Motor neuron (in vitro differentiated cells): ENCODE results near the gene COX4I2. TPM values are rescaled to one million over a fixed set of nuclear protein-coding genes. Genes with fewer than 3 reads are reported as not detected.

Experiments used
- ATAC-seq, 8 experiments: fragments of 200-7000 bp; cut with Tn5 transposase; replicated peaks in 6 of 8; 2 replicates each; pipeline ENCODE4 v1.8.0; 2021; ENCODE audit warnings: mild to moderate bottlenecking in 8 of 8, moderate library complexity in 8 of 8
- H3K27ac ChIP-seq, 2 donors: fragments of 250-450 bp; sonication (Bioruptor Pico); 2 replicates each; pipeline ENCODE4 v1.9.0; 2021; ENCODE audit warnings: antibody characterized with exemption in 2 of 2, mild to moderate bottlenecking in 2 of 2, moderate library complexity in 1 of 2
- H3K4me1 ChIP-seq, 2 donors: fragments of 250-450 bp; sonication (Bioruptor Pico); replicated peaks in 1 of 2; 2 replicates each; pipeline ENCODE4 v1.6.1; 2021; ENCODE audit warnings: antibody characterized with exemption in 2 of 2, mild to moderate bottlenecking in 2 of 2, moderate library complexity in 1 of 2
- H3K4me3 ChIP-seq, 5 donors: fragments of 250-450 bp; sonication (Bioruptor Pico); 2 replicates each; pipeline ENCODE4 v1.9.0; 2021; ENCODE audit warnings: antibody characterized with exemption in 5 of 5, mild to moderate bottlenecking in 5 of 5, moderate library complexity in 4 of 5
- WGBS, 10 experiments: fragments of 450-650 bp; shearing (Covaris generic); methylation state at CpG; one replicate each; pipeline ENCODE4 v1.0.0; 2022; 5-methylcytosine and 5-hydroxymethylcytosine counted together
- in situ Hi-C, 9 experiments: fragments of 400-800 bp; cut with MboI; loops; one replicate each; pipeline ENCODE4 v1.15.0; 2021; ENCODE audit warnings: low sequenced_read_pairs in 9 of 9, low pct_unique_long_range_greater_than_20kb in 2 of 9; ENCODE audit not compliant: unreplicated experiment in 9 of 9
- total RNA-seq, 8 experiments: library from RNA; unstranded; fragments of 300-600 nt; gene quantifications; 2 replicates each; pipeline versions ENCODE4 v1.2.3 to v1.2.4, GENCODE V29; 2022

COX4I2 gene
- total RNA-seq, 8 experiments from 2014 or later = not detected

GRCh38 chr20:31684153-31685015 is 46.7 kb downstream of the COX4I2 start:
- no peaks in the 10 kb centered on the region for H3K4me1 ChIP-seq
- in situ Hi-C loops = no loop called here
- no peak for ATAC-seq
- no peak overlapping the region for H3K4me3 ChIP-seq
- no peak overlapping the region for H3K27ac ChIP-seq
- 63 to 100% (median 90%) methylated on average over 2 to 8 of the region's 11 CpGs; no CpG with 5 or more reads in 2 of the 10 experiments for WGBS, 10 experiments

GRCh38 chr20:31685853-31686643 is 48.3 kb downstream of the COX4I2 start:
- ATAC-seq = no peak
- Histone ChIP-seq H3K4me1 (no peaks in the 10 kb centered on the region), H3K27ac (no peak overlapping the region), H3K4me3 (no peak overlapping the region)
- in situ Hi-C loops = no loop called here
- WGBS, 10 experiments = 80 to 100% (median 92%) methylated on average over 1 to 2 of the region's 2 CpGs; no CpG with 5 or more reads in 3 of the 10 experiments

GRCh38 chr20:31687777-31688176 is 50.1 kb downstream of the COX4I2 start:
- Histone ChIP-seq H3K4me3 (no peak overlapping the region), H3K4me1 (no peaks in the 10 kb centered on the region), H3K27ac (no peak overlapping the region)
- 89 to 100% (median 97%) methylated on average over 1 to 3 of the region's 3 CpGs; no CpG with 5 or more reads in 6 of the 10 experiments for WGBS, 10 experiments
- in situ Hi-C loops = no loop called here
- no peak for ATAC-seq

- in situ Hi-C loops = no loop called here
- 87 to 100% (median 100%) methylated on average over 1 to 2 of the region's 5 CpGs; no CpG with 5 or more reads in 4 of the 10 experiments for WGBS, 10 experiments
- H3K4me3 ChIP-seq = no peak overlapping the region
- peaks cover 0 to 5% of the 10 kb centered on the region in 2 donors for H3K4me1 ChIP-seq
- no peak for ATAC-seq
- H3K27ac ChIP-seq = no peak overlapping the region
These were observed 51.4 kb downstream of the COX4I2 start for GRCh38 chr20:31689141-31689540.

- 64 to 100% (median 100%) methylated on average over 1 to 3 of the region's 3 CpGs; no CpG with 5 or more reads in 2 of the 10 experiments for WGBS, 10 experiments
- Histone ChIP-seq H3K27ac (no peak overlapping the region), H3K4me3 (no peak overlapping the region), H3K4me1 (peaks cover 0 to 6% of the 10 kb centered on the region in 2 donors)
- in situ Hi-C loops = no loop called here
- no peak for ATAC-seq
These were observed 52.5 kb downstream of the COX4I2 start for GRCh38 chr20:31690124-31690666.

DNA sequence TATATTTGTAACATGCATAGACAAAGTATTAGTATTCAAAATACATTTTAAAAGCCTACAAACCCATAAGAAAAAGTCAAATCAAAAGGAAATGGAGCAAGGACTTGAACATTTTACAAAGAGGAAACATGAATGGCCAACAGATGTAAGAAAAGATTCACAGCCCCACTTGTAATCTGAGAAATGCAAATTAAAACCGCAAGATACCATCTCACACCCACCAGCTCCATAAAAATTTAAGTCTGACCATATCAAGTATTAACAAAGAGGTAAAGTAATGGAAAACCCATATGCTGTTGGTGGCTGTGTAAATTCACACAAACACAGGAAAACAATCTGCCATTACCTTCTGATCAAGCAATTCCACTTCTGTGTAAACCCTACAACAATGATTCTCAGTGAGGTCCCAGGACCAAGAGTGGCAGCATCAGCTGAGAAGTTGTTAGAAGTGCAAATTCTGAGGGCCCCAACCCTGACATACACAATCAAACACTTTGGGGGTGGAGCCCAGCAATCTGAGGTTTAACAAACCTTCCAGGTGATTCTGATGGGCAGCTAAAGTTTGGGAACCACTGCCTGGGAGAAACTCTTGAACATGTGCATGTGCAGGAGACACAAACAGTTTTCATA is 54.0 kb downstream of the COX4I2 start:
- Histone ChIP-seq H3K27ac (peak overlapping the region in 1 of 2 donors; percentile 41), H3K4me1 (peaks cover 0 to 6% of the 10 kb centered on the region in 2 donors), H3K4me3 (no peak overlapping the region)
- whole genome bisulfite sequencing, 10 experiments = 0 to 86% (median 21%) methylated on average over 1 of the region's 1 CpG; no CpG with 5 or more reads in 2 of the 10 experiments
- in situ Hi-C loops = no loop called here
- peak in 3 of 8 experiments; percentile 65 to 83 (median 69) for ATAC-seq

- in situ Hi-C loops = no loop called here
- ATAC-seq = no peak
- WGBS, 10 experiments = 83 to 100% (median 92%) methylated on average over 1 to 4 of the region's 6 CpGs; no CpG with 5 or more reads in 5 of the 10 experiments
- Histone ChIP-seq H3K4me1 (peaks cover 0 to 6% of the 10 kb centered on the region in 2 donors), H3K27ac (no peak overlapping the region), H3K4me3 (no peak overlapping the region)
These were observed 55.7 kb downstream of the COX4I2 start for GRCh38 chr20:31693402-31693801.

- peak in 1 of 8 experiments; percentile 56 for ATAC-seq
- WGBS, 10 experiments = 38 to 100% (median 93%) methylated on average over 1 of the region's 4 CpGs; no CpG with 5 or more reads in 6 of the 10 experiments
- in situ Hi-C loops = no loop called here
- Histone ChIP-seq H3K4me3 (no peak overlapping the region), H3K4me1 (peaks cover under 1 to 11% of the 10 kb centered on the region in 2 donors), H3K27ac (no peak overlapping the region)
These were observed 56.4 kb downstream of the COX4I2 start for GRCh38 chr20:31693987-31694661.

Other genes starting within 250 kb of the COX4I2 start
- gene DEFB119, start 247.3 kb upstream of the COX4I2 start, total RNA-seq = not detected
- gene DEFB121, start 231.7 kb upstream of the COX4I2 start, total RNA-seq = not detected
- not detected for gene DEFB123, start 197.3 kb upstream of the COX4I2 start, total RNA-seq
- not detected for gene DEFB124, start 162.8 kb upstream of the COX4I2 start, total RNA-seq
- under 1 TPM in 5 of 8 experiments, not detected in 3; 0.09 to 0.33 (median 0.13) TPM for gene REM1, start 162.6 kb upstream of the COX4I2 start, total RNA-seq
- gene HM13, start 123.5 kb upstream of the COX4I2 start, total RNA-seq = 100 to 1,000 TPM in 3 of 8 experiments, 10 to 100 TPM in 5; 41.7 to 148 (median 90.5) TPM
- 10 to 100 TPM; 10.0 to 64.5 (median 19.6) TPM for gene ID1, start 32.6 kb upstream of the COX4I2 start, total RNA-seq
- 10 to 100 TPM; 23.8 to 80.9 (median 37.7) TPM for gene BCL2L1, start 85.0 kb downstream of the COX4I2 start, total RNA-seq
- gene TPX2, start 101.4 kb downstream of the COX4I2 start, total RNA-seq = 10 to 100 TPM in 3 of 8 experiments, 1 to 10 TPM in 5; 1.1 to 75.3 (median 6.1) TPM
- gene MYLK2, start 181.4 kb downstream of the COX4I2 start, total RNA-seq = 1 to 10 TPM in 1 of 8 experiments, under 1 TPM in 7; 0.16 to 1.1 (median 0.51) TPM
- gene FOXS1, start 207.7 kb downstream of the COX4I2 start, total RNA-seq = 10 to 100 TPM in 1 of 8 experiments, 1 to 10 TPM in 2, under 1 TPM in 4, not detected in 1; 0.31 to 35.7 (median 0.64) TPM
- gene DUSP15, start 232.6 kb downstream of the COX4I2 start, total RNA-seq = 10 to 100 TPM in 5 of 8 experiments, 1 to 10 TPM in 3; 1.8 to 30.0 (median 14.5) TPM
- gene TTLL9, start 232.7 kb downstream of the COX4I2 start, total RNA-seq = 10 to 100 TPM in 1 of 8 experiments, 1 to 10 TPM in 6, under 1 TPM in 1; 0.76 to 12.0 (median 2.5) TPM